ENCODE data around the gene ATP8B4. TPM values are rescaled to one million over a fixed set of nuclear protein-coding genes. Genes with fewer than 3 reads are reported as not detected.

ATP8B4 gene
- total RNA-seq, 4 donors from 2014 or later, result 2.0 to 9.8 (median 9.2) TPM

- ATAC-seq, result no peak
- no peaks in the 10 kb centered on the region for H3K9me3 ChIP-seq
- no peaks in the 10 kb centered on the region for H3K36me3 ChIP-seq
- TF ChIP-seq EP300 (IDR thresholded peaks at IDR 0.05) (no peak), POLR2A (IDR thresholded peaks at IDR 0.05) (no peak), CTCF (IDR thresholded peaks at IDR 0.05) (no peak), POLR2AphosphoS5 (IDR thresholded peaks at IDR 0.05) (no peak)
- no peak overlapping the region for H3K4me3 ChIP-seq
- 62 to 75% methylated on average over 3 of the region's 3 CpGs for WGBS, 2 donors (ENCODE audit: low coverage in 1 of 2)
- H3K4me1 ChIP-seq, result peaks cover 14 to 52% (median 22%) of the 10 kb centered on the region in 3 donors
- no peaks in the 10 kb centered on the region for H3K27me3 ChIP-seq
- peak overlapping the region in 2 of 4 donors; percentile 25 to 68 for H3K27ac ChIP-seq
Measured at GRCh38 chr15:49986326-49986725, 132.7 kb downstream of the ATP8B4 start.

- WGBS, 2 donors (ENCODE audit: low coverage in 1 of 2), result 81 to 86% methylated on average over 1 to 4 of the region's 4 CpGs
- Histone ChIP-seq H3K36me3 (no peaks in the 10 kb centered on the region), H3K27ac (no peak overlapping the region), H3K9me3 (no peaks in the 10 kb centered on the region), H3K27me3 (no peaks in the 10 kb centered on the region), H3K4me3 (no peak overlapping the region), H3K4me1 (peaks cover 14 to 43% (median 18%) of the 10 kb centered on the region in 3 donors)
- no peak for ATAC-seq
- TF ChIP-seq EP300 (IDR thresholded peaks at IDR 0.05), result no peak
- TF ChIP-seq POLR2AphosphoS5 (IDR thresholded peaks at IDR 0.05), result no peak
- TF ChIP-seq POLR2A (IDR thresholded peaks at IDR 0.05), result no peak
- TF ChIP-seq CTCF (IDR thresholded peaks at IDR 0.05), result no peak
Measured at GRCh38 chr15:49985463-49985862, 133.6 kb downstream of the ATP8B4 start.

- no peak overlapping the region for H3K4me3 ChIP-seq
- peaks cover 11 to 33% (median 13%) of the 10 kb centered on the region in 3 donors for H3K4me1 ChIP-seq
- WGBS, 2 donors (ENCODE audit: low coverage in 1 of 2), result 70 to 100% methylated on average over 2 of the region's 2 CpGs
- H3K36me3 ChIP-seq, result no peaks in the 10 kb centered on the region
- TF ChIP-seq POLR2A (IDR thresholded peaks at IDR 0.05) (no peak), POLR2AphosphoS5 (IDR thresholded peaks at IDR 0.05) (no peak), CTCF (IDR thresholded peaks at IDR 0.05) (no peak), EP300 (IDR thresholded peaks at IDR 0.05) (no peak)
- no peaks in the 10 kb centered on the region for H3K27me3 ChIP-seq
- no peaks in the 10 kb centered on the region for H3K9me3 ChIP-seq
- ATAC-seq, result no peak
- H3K27ac ChIP-seq, result no peak overlapping the region
Measured at GRCh38 chr15:49984436-49984835, 134.6 kb downstream of the ATP8B4 start.

GRCh38 chr15:49982584-49982983, 136.4 kb downstream of the ATP8B4 start:
- TF ChIP-seq CTCF (IDR thresholded peaks at IDR 0.05), result no peak
- no peak for TF ChIP-seq POLR2AphosphoS5 (IDR thresholded peaks at IDR 0.05)
- no peak for TF ChIP-seq EP300 (IDR thresholded peaks at IDR 0.05)
- TF ChIP-seq POLR2A (IDR thresholded peaks at IDR 0.05), result no peak
- Histone ChIP-seq H3K4me3 (no peak overlapping the region), H3K27ac (no peak overlapping the region), H3K4me1 (peaks cover 4 to 14% (median 7%) of the 10 kb centered on the region in 3 donors), H3K36me3 (no peaks in the 10 kb centered on the region), H3K27me3 (no peaks in the 10 kb centered on the region), H3K9me3 (no peaks in the 10 kb centered on the region)
- WGBS, 2 donors (ENCODE audit: low coverage in 1 of 2), result 45 to 85% methylated on average over 3 of the region's 3 CpGs
- no peak for ATAC-seq

GRCh38 chr15:49979705-49980382, 139.2 kb downstream of the ATP8B4 start:
- H3K36me3 ChIP-seq, result no peaks in the 10 kb centered on the region
- no peak overlapping the region for H3K27ac ChIP-seq
- WGBS, 2 donors (ENCODE audit: low coverage in 1 of 2), result 83 to 90% methylated on average over 2 of the region's 2 CpGs
- no peak for ATAC-seq
- H3K9me3 ChIP-seq, result no peaks in the 10 kb centered on the region
- H3K4me1 ChIP-seq, result no peaks in the 10 kb centered on the region
- TF ChIP-seq POLR2AphosphoS5 (IDR thresholded peaks at IDR 0.05) (no peak), CTCF (IDR thresholded peaks at IDR 0.05) (no peak), EP300 (IDR thresholded peaks at IDR 0.05) (no peak), POLR2A (IDR thresholded peaks at IDR 0.05) (no peak)
- H3K4me3 ChIP-seq, result no peak overlapping the region
- H3K27me3 ChIP-seq, result no peaks in the 10 kb centered on the region
